HG03280 (cell line): ENCODE measurements around the gene CYP27B1.
"Not testable (repeated sequence)": the region's sequence is repeated elsewhere in the genome, so short reads cannot be mapped to it uniquely, and the experiment has no call there.

ENCODE experiments used
- ATAC-seq: cut with Tn5 transposase; IDR thresholded peaks from one replicate; pipeline ENCODE4 v1.9.1; 2021; ENCODE audit warnings: mild to moderate bottlenecking, moderate library complexity; ENCODE audit not compliant: unreplicated experiment

Gene CYP27B1

DNA sequence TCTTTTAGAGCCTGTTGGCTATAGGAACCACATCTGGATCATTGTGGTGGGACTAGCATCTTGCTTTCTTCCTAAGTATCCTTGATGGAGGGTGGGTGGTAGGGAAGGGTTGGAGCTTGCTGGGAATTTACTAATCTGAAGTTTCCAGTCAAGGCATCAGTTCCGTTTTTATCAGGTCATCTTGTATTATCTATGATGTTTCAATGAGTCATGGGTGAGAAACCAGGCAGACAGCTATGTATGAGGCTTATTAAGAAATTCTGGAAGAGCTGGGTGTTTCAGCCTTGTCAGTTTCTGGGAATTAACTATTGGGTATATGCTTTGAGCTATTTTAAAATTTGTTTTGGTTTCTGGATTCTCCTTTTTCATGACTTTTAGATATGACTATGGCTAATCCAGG is 27.0 kb upstream of the CYP27B1 start:
- ATAC-seq = no peak

- no peak for ATAC-seq
Observed at GRCh38 chr12:57783861-57784260, 17.0 kb upstream of the CYP27B1 start.

DNA sequence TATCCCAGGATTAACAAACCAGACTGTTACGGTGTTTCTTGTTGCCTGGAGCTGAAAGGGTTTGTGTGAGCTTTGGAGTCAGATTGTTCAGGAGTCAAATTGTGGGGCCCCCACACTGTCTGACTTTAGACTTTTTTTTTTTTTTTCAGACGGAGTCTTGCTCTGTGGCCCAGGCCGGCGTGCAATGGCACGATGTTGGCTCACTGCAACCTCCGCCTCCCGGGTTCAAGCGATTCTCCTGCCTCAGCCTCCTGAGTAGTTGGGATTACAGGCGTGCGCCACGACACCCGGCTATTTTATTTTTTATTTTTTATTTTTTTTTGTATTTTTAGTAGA is 16.6 kb upstream of the CYP27B1 start:
- no peak for ATAC-seq

GRCh38 chr12:57782608-57783465 is 16.0 kb upstream of the CYP27B1 start, which contains the start of gene TSFM:
Gene TSFM (plus strand): TSS chr12:57782787. CDS start chr12:57782802, 15 bp downstream.
- peak; percentile 86 for ATAC-seq

DNA sequence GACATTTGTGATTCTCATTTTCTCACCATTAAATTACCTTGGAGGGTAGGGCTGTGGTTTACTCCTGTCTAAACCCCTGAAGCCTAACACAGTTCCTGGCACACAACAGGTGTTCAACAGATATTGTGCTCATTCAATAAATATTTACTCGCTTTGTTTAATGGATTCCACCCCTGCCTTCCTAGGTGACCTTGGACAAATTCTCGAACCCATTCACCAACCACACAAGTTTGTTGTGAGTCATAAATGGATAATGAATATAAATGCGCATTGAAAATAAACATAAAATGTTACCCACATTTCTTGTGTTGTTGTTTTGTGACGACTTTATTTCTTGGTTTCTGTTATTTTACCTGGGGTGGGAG is 15.3 kb upstream of the CYP27B1 start:
- ATAC-seq = peak; percentile 11

- no peak for ATAC-seq
Observed at GRCh38 chr12:57781801-57782200, 14.9 kb upstream of the CYP27B1 start.

GRCh38 chr12:57781244-57781643 is 14.4 kb upstream of the CYP27B1 start:
- ATAC-seq = no peak

- no peak for ATAC-seq
Observed at GRCh38 chr12:57780284-57780897, 13.5 kb upstream of the CYP27B1 start.

DNA sequence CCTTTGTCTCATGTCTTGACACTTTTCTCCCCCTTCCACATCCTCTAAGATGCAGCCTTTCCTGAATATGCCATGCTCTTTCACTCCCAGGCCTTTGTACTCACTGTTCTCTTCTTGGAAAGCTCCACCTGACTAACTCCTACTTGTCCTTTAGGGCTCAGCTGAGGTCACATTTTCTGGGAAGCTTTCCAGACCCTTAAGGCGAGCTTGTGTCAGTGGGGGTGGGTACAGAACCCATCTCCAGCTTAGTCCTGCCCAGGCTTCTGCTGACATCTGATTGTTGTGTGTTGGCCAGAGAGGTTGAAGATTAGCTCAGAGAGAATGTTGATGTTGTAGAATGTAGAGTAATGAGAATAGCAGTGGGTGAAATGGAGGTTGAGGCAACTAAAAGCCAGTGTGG is 12.9 kb upstream of the CYP27B1 start:
- no peak for ATAC-seq

DNA sequence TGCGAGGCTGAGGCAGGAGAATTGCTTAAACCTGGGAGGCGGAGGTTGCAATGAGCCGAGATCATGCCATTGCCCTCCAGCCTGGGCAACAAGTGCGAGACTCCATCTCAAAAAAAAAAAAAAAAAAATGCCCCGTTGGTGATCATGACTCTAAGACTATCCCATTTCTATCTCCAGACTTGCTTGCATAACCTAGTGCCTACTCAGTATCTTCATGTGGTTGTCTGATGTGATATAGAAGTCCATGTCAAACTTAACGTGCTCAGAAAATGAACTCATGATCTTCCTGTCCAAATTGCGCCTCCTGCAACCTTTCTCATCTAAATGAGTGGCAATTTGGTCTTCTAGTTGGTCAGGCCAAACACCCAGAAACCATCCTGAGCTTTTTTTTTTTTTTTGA is 11.0 kb upstream of the CYP27B1 start:
- ATAC-seq = no peak

- ATAC-seq = no peak
Observed at GRCh38 chr12:57777367-57777766, 10.5 kb upstream of the CYP27B1 start.

DNA sequence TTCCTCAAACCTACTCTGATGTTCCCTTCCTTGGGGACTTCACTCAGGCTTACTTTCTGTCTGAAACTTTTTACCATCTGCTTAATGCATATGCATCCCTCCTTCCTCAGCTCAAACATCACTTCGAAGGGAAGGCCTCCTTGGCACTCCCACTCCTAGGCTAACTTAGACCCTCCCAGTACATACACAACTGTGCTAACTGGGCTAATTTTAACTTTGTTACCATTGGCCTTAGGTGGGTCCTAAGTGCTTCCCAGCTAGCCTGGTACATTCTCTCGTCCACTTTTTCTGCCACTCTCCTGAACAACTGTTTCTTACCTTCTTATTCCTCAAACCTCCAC is 9.3 kb upstream of the CYP27B1 start:
- no peak for ATAC-seq

DNA sequence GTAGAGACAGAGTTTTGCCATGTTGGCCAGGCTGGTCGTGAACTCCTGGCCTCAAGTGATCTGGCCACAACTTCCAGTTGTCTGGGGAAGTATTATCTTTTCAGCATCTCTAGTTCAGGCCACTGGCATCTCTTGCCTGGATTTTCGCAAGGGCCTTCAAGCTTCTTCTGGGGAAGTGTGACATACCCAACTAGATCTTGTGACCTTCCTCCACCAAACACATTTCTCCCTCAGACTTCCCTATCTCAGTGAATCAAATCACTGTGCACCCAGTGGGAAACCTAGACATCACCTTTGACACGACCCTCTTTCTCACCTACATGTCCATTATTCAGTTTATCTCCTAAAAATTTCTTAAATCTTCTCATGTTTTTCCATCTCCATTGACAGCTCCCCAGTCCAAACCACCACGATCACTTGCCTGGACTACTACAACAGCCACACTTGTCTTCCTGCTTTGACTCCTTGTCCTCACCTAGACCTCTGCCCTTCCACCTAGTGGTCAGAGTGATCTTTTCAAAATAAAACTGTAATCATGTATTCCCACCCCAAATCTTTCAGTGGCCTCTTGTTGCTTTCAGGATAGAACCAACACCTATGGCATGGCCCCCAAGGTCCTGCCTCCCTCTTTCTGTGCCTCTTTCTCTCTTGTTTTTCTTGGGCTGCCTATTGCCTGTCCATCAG is 8.8 kb upstream of the CYP27B1 start:
- no peak for ATAC-seq

DNA sequence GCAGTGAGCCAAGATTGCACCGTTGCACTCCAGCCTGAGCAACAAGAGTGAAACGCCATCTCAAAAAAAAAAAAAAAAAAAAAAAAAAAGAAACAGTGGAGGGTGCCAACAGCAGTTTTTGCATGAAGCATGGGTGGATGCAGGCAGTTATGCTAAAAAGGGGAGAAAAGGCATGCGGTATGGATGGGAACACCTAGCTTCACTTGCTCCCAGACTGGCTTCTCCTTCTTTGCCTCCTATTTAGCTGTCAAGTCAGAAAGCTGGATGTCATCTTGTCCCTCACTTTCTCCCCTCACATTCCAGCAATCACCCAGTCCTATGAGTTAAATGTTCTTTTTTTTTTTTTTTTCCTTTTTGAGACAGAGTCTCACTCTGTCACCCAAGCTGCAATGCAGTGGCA is 8.2 kb upstream of the CYP27B1 start:
- no peak for ATAC-seq

GRCh38 chr12:57774634-57775033 is 7.8 kb upstream of the CYP27B1 start:
- ATAC-seq = not testable (repeated sequence)

GRCh38 chr12:57772429-57773322 is 5.8 kb upstream of the CYP27B1 start, which contains the start of gene EEF1AKMT3:
Gene EEF1AKMT3 (plus strand): TSS chr12:57772614. CDS start chr12:57772725, 111 bp downstream.
- ATAC-seq = peak; percentile 15

- ATAC-seq = peak; percentile 78
Observed at GRCh38 chr12:57771873-57772428, 5.1 kb upstream of the CYP27B1 start, which contains the start of gene METTL1. Gene METTL1 (minus strand): TSS chr12:57772105. CDS start chr12:57772083, 22 bp downstream.

- peak; percentile 73 for ATAC-seq
Observed at GRCh38 chr12:57771236-57771872, 4.5 kb upstream of the CYP27B1 start.

GRCh38 chr12:57770734-57771133 is 3.9 kb upstream of the CYP27B1 start:
- no peak for ATAC-seq

DNA sequence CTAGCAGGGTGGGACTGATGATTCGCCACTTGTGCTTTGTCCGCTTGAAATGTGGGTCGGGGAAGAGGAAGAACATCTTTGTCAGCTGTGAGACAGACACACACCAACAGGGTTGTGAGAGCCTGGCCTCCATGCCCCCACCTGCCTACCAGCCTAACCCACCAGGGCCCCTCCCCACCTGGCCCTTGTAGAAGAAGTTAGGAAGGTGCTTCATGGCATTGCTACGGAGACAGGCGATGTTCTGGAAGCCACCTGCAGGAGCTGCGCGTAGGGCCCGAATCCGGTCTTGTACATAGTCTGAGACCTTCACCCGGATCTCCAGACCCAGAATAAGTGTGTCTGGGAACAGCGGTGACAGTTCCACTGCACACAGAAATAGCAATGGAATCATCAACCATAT is 2.7 kb upstream of the CYP27B1 start:
- ATAC-seq = no peak
